ENCODE measurements around the gene FLYWCH1.
"Not testable (repeated sequence)": the region's sequence is repeated elsewhere in the genome, so short reads cannot be mapped to it uniquely, and the experiment has no call there.

FLYWCH1 gene

GRCh38 chr16:2924901-2925755 is 13.4 kb downstream of the FLYWCH1 start:
- DNase-seq (ENCODE audit: low read depth in 1 of 2, low spot score in 1 of 2): no peak

GRCh38 chr16:2925951-2926649 is 14.4 kb downstream of the FLYWCH1 start:
- no peak for DNase-seq (ENCODE audit: low read depth in 1 of 2, low spot score in 1 of 2)

GRCh38 chr16:2926650-2926999 is 14.9 kb downstream of the FLYWCH1 start:
- DNase-seq (ENCODE audit: low read depth in 1 of 2, low spot score in 1 of 2): no peak

GRCh38 chr16:2927010-2927646 is 15.4 kb downstream of the FLYWCH1 start:
- DNase-seq (ENCODE audit: low read depth in 1 of 2, low spot score in 1 of 2): peak; percentile 72 to 89

- DNase-seq (ENCODE audit: low read depth in 1 of 2, low spot score in 1 of 2): not testable (repeated sequence)
Measured at GRCh38 chr16:2928151-2928550, 16.4 kb downstream of the FLYWCH1 start.

- DNase-seq (ENCODE audit: low read depth in 1 of 2, low spot score in 1 of 2): no peak
Measured at GRCh38 chr16:2928796-2929195, 17.1 kb downstream of the FLYWCH1 start.

GRCh38 chr16:2929693-2930092 is 18.0 kb downstream of the FLYWCH1 start:
- DNase-seq (ENCODE audit: low read depth in 1 of 2, low spot score in 1 of 2): no peak

GRCh38 chr16:2930236-2930635 is 18.5 kb downstream of the FLYWCH1 start:
- no peak for DNase-seq (ENCODE audit: low read depth in 1 of 2, low spot score in 1 of 2)

GRCh38 chr16:2931231-2931914 is 19.6 kb downstream of the FLYWCH1 start:
- DNase-seq (ENCODE audit: low read depth in 1 of 2, low spot score in 1 of 2): not testable (repeated sequence)

GRCh38 chr16:2933136-2933535 is 21.4 kb downstream of the FLYWCH1 start:
- no peak for DNase-seq (ENCODE audit: low read depth in 1 of 2, low spot score in 1 of 2)

GRCh38 chr16:2933701-2934100 is 22.0 kb downstream of the FLYWCH1 start:
- no peak for DNase-seq (ENCODE audit: low read depth in 1 of 2, low spot score in 1 of 2)

GRCh38 chr16:2934450-2934849 is 22.7 kb downstream of the FLYWCH1 start:
- no peak for DNase-seq (ENCODE audit: low read depth in 1 of 2, low spot score in 1 of 2)

GRCh38 chr16:2936436-2937011 is 24.8 kb downstream of the FLYWCH1 start:
- no peak for DNase-seq (ENCODE audit: low read depth in 1 of 2, low spot score in 1 of 2)

GRCh38 chr16:2937170-2937569 is 25.4 kb downstream of the FLYWCH1 start:
- no peak for DNase-seq (ENCODE audit: low read depth in 1 of 2, low spot score in 1 of 2)

- no peak for DNase-seq (ENCODE audit: low read depth in 1 of 2, low spot score in 1 of 2)
Measured at GRCh38 chr16:2938206-2938605, 26.5 kb downstream of the FLYWCH1 start.

- DNase-seq (ENCODE audit: low read depth in 1 of 2, low spot score in 1 of 2): no peak
Measured at GRCh38 chr16:2939968-2940367, 28.2 kb downstream of the FLYWCH1 start.

- no peak for DNase-seq (ENCODE audit: low read depth in 1 of 2, low spot score in 1 of 2)
Measured at GRCh38 chr16:2942045-2942444, 30.3 kb downstream of the FLYWCH1 start.

GRCh38 chr16:2943716-2944115 is 32.0 kb downstream of the FLYWCH1 start:
- not testable (repeated sequence) for DNase-seq (ENCODE audit: low read depth in 1 of 2, low spot score in 1 of 2)

- DNase-seq (ENCODE audit: low read depth in 1 of 2, low spot score in 1 of 2): no peak
Measured at GRCh38 chr16:2946649-2947048, 34.9 kb downstream of the FLYWCH1 start.

GRCh38 chr16:2948807-2949704 is 37.3 kb downstream of the FLYWCH1 start:
- DNase-seq (ENCODE audit: low read depth in 1 of 2, low spot score in 1 of 2): no peak

All from activated CD4-positive, alpha-beta T cell treated with anti-CD3 and anti-CD28 coated beads, Interleukin-2, amount 50 U/mL, for 24 hours (primary cell).